Muscle of leg (tissue), 11 donors: ENCODE results near the gene VPS35. TPM values are rescaled to one million over a fixed set of nuclear protein-coding genes. Genes with fewer than 3 reads are reported as not detected.

ENCODE experiments used
- DNase-seq: peaks from one replicate; pipeline ENCODE4 v3.0.0; 2013
- H3K27ac ChIP-seq: one replicate; pipeline ENCODE4 v1.5.1; 2013; ENCODE audit warnings: mild to moderate bottlenecking, low read length, control low read depth
- H3K27me3 ChIP-seq: one replicate; pipeline ENCODE4 v1.6.1; 2013; ENCODE audit warnings: low read length; ENCODE audit not compliant: control insufficient read depth, insufficient read depth
- H3K36me3 ChIP-seq: one replicate; pipeline ENCODE4 v1.6.1; 2013; ENCODE audit warnings: low read length; ENCODE audit not compliant: control insufficient read depth, insufficient read depth
- H3K4me1 ChIP-seq: one replicate; pipeline ENCODE4 v1.6.1; 2013; ENCODE audit warnings: low read length; ENCODE audit not compliant: control insufficient read depth, insufficient read depth
- H3K4me3 ChIP-seq: one replicate; pipeline ENCODE4 v1.5.1; 2013; ENCODE audit warnings: low read length, control low read depth
- H3K9me3 ChIP-seq: replicated peaks from 2 replicates; pipeline ENCODE4 v1.6.1; 2013; ENCODE audit warnings: low read depth, low read length; ENCODE audit not compliant: control insufficient read depth
- WGBS: methylation state at CpG from one replicate; pipeline ENCODE4 v1.1.5; 2013; ENCODE audit warnings: missing lambda C conversion rate; ENCODE audit not compliant: insufficient coverage; 5-methylcytosine and 5-hydroxymethylcytosine counted together
- polyA plus RNA-seq, 8 donors: library from polyadenylated mRNA; unstranded; fragments of 120-200 nt; gene quantifications; one replicate each; pipeline versions ENCODE4 v1.2.1 to v1.2.3, GENCODE V29; 2013; ENCODE audit warnings: inconsistent platforms in 1 of 8, low replicate concordance in 1 of 8; ENCODE audit not compliant: insufficient read length in 8 of 8, insufficient read depth in 1 of 8
- total RNA-seq: library from RNA; stranded (reverse); fragments of 120-200 nt; gene quantifications from one replicate; pipeline ENCODE4 v1.2.4, GENCODE V29; 2013

Gene VPS35
- total and polyA plus RNA-seq, 9 donors, result 64.7 to 89.7 (median 79.1) TPM

GRCh38 chr16:46729326-46729995 lies 40.5 kb upstream of the VPS35 start:
- no peaks in the 10 kb centered on the region for H3K27me3 ChIP-seq
- peaks cover 6% of the 10 kb centered on the region for H3K4me1 ChIP-seq
- no peak overlapping the region for H3K27ac ChIP-seq
- H3K9me3 ChIP-seq, result no peaks in the 10 kb centered on the region
- H3K4me3 ChIP-seq, result no peak overlapping the region
- WGBS, result 82% methylated on average over 6 of the region's 7 CpGs
- H3K36me3 ChIP-seq, result no peaks in the 10 kb centered on the region
- no peak for DNase-seq

GRCh38 chr16:46728806-46729205 lies 39.8 kb upstream of the VPS35 start:
- Histone ChIP-seq H3K27me3 (no peaks in the 10 kb centered on the region), H3K36me3 (no peaks in the 10 kb centered on the region), H3K9me3 (no peaks in the 10 kb centered on the region), H3K4me1 (peaks cover 6% of the 10 kb centered on the region), H3K4me3 (no peak overlapping the region), H3K27ac (no peak overlapping the region)
- 52% methylated on average over 13 of the region's 14 CpGs for WGBS
- DNase-seq, result peak; percentile 25

GRCh38 chr16:46727630-46728029 lies 38.7 kb upstream of the VPS35 start:
- no peak overlapping the region for H3K4me3 ChIP-seq
- H3K36me3 ChIP-seq, result no peaks in the 10 kb centered on the region
- H3K4me1 ChIP-seq, result peaks cover 6% of the 10 kb centered on the region
- H3K27me3 ChIP-seq, result no peaks in the 10 kb centered on the region
- DNase-seq, result no peak
- H3K9me3 ChIP-seq, result no peaks in the 10 kb centered on the region
- H3K27ac ChIP-seq, result no peak overlapping the region
- 88% methylated on average over 6 of the region's 9 CpGs for WGBS

GRCh38 chr16:46727184-46727583 lies 38.2 kb upstream of the VPS35 start:
- Histone ChIP-seq H3K4me3 (no peak overlapping the region), H3K27ac (no peak overlapping the region), H3K4me1 (peaks cover 6% of the 10 kb centered on the region), H3K27me3 (no peaks in the 10 kb centered on the region), H3K9me3 (no peaks in the 10 kb centered on the region), H3K36me3 (no peaks in the 10 kb centered on the region)
- 86% methylated on average over 5 of the region's 7 CpGs for WGBS
- no peak for DNase-seq

- Histone ChIP-seq H3K4me1 (peaks cover 3% of the 10 kb centered on the region), H3K36me3 (no peaks in the 10 kb centered on the region), H3K27me3 (no peaks in the 10 kb centered on the region), H3K27ac (no peak overlapping the region), H3K4me3 (no peak overlapping the region), H3K9me3 (no peaks in the 10 kb centered on the region)
- WGBS, result 83% methylated on average over 1 of the region's 4 CpGs
- no peak for DNase-seq
Measured at GRCh38 chr16:46721885-46722284, 32.9 kb upstream of the VPS35 start.

GRCh38 chr16:46720619-46721018 lies 31.6 kb upstream of the VPS35 start:
- no peak for DNase-seq
- no peaks in the 10 kb centered on the region for H3K36me3 ChIP-seq
- no CpG with 5 or more reads among the region's 2 CpGs for WGBS

GRCh38 chr16:46719528-46719927 lies 30.6 kb upstream of the VPS35 start:
- Histone ChIP-seq H3K27me3 (no peaks in the 10 kb centered on the region), H3K36me3 (no peaks in the 10 kb centered on the region), H3K9me3 (no peaks in the 10 kb centered on the region), H3K4me1 (peaks cover 3% of the 10 kb centered on the region), H3K4me3 (no peak overlapping the region), H3K27ac (no peak overlapping the region)
- 100% methylated on average over 1 of the region's 6 CpGs for WGBS
- DNase-seq, result no peak

More at GRCh38 chr16:46720619-46721018, 31.6 kb upstream of the VPS35 start:
- peaks cover 3% of the 10 kb centered on the region for H3K4me1 ChIP-seq
- no peak overlapping the region for H3K27ac ChIP-seq
- no peaks in the 10 kb centered on the region for H3K27me3 ChIP-seq
- H3K9me3 ChIP-seq, result no peaks in the 10 kb centered on the region
- H3K4me3 ChIP-seq, result no peak overlapping the region

- no peaks in the 10 kb centered on the region for H3K36me3 ChIP-seq
- 90% methylated on average over 6 of the region's 8 CpGs for WGBS
Measured at GRCh38 chr16:46718214-46718613, 29.2 kb upstream of the VPS35 start.

GRCh38 chr16:46717692-46718091 lies 28.7 kb upstream of the VPS35 start:
- peaks cover 3% of the 10 kb centered on the region for H3K4me1 ChIP-seq
- WGBS, result 75% methylated on average over 2 of the region's 2 CpGs

More at GRCh38 chr16:46718214-46718613, 29.2 kb upstream of the VPS35 start:
- Histone ChIP-seq H3K9me3 (no peaks in the 10 kb centered on the region), H3K27ac (no peak overlapping the region), H3K4me1 (peaks cover 3% of the 10 kb centered on the region), H3K4me3 (no peak overlapping the region), H3K27me3 (no peaks in the 10 kb centered on the region)
- DNase-seq, result no peak

GRCh38 chr16:46715769-46716305 lies 26.9 kb upstream of the VPS35 start:
- DNase-seq, result no peak
- Histone ChIP-seq H3K27me3 (no peaks in the 10 kb centered on the region), H3K9me3 (no peaks in the 10 kb centered on the region), H3K36me3 (no peaks in the 10 kb centered on the region), H3K4me1 (no peaks in the 10 kb centered on the region), H3K27ac (no peak overlapping the region), H3K4me3 (no peak overlapping the region)
- WGBS, result 71% methylated on average over 6 of the region's 6 CpGs

More at GRCh38 chr16:46717692-46718091, 28.7 kb upstream of the VPS35 start:
- no peak overlapping the region for H3K27ac ChIP-seq
- no peaks in the 10 kb centered on the region for H3K36me3 ChIP-seq
- no peak overlapping the region for H3K4me3 ChIP-seq
- no peak for DNase-seq
- H3K27me3 ChIP-seq, result no peaks in the 10 kb centered on the region
- H3K9me3 ChIP-seq, result no peaks in the 10 kb centered on the region
